ENCODE data around the gene ATP2B2.

ATP2B2 gene

DNA sequence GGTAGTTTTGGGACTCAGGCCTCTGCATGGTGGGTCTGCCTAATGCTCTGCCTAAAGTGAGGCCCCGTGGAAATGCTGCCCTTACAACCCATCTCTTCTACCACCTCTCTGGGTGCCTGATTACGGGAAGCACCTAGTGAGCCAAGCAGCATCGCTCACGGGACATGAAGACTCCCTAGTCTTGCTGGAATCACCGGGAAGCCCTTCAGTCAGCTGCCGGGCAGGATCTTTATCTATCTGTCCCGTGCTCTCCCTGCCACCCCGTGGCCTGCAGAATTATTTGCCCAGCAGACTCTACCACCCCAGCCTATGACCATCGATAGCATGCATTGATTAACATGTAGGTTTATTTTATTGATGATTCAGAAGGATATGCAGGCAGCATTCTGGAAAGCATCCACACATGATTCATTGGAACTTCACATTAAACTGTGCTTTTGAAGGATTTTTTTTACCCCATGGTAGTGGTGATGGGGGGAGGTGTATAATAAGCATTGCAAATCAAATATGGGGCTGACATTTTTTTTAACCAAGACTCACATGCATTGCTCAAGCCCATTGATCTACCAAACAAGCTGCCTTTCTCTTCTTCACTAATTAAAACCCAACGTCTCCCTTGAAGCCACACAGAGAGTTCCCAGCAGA lies 63.1 kb downstream of the ATP2B2 start:
- Histone ChIP-seq H3K36me3 (ENCODE audit: control insufficient read depth, insufficient read depth, low read length, severe bottlenecking) (no peaks in the 10 kb centered on the region), H3K9me3 (ENCODE audit: control insufficient read depth, low read length) (no peaks in the 10 kb centered on the region), H3K9ac (ENCODE audit: low read length) (no peak overlapping the region), H3K4me3 (ENCODE audit: low read length) (no peak overlapping the region), H3K4me1 (ENCODE audit: control insufficient read depth, insufficient read depth, low read length) (no peaks in the 10 kb centered on the region), H3K27me3 (replicated peaks; ENCODE audit: control insufficient read depth, insufficient read depth, low read length) (peaks cover 11% of the 10 kb centered on the region)
- peak; percentile 3 for DNase-seq (ENCODE audit: low read depth)

DNA sequence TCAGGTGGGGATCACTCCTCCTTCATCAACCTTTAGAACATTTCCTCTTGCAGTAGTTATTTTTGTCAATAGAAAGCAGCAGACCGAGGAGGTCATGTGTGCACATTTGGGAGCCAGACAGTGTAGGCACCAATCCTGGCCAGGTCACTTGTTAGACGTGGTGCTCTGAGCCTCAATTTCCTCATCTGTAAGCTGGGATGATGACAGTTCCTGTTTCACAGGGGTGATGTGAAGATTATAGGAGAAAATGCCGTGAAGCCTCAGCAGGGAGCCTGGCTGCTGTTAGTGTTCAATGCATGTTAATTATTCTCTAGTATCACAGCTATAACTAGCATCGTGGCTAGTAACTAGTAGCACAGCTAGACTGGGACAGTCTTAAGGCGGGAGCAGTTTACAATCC lies 64.7 kb downstream of the ATP2B2 start:
- H3K4me1 ChIP-seq (ENCODE audit: control insufficient read depth, insufficient read depth, low read length): no peaks in the 10 kb centered on the region
- H3K9ac ChIP-seq (ENCODE audit: low read length): no peak overlapping the region
- no peak overlapping the region for H3K4me3 ChIP-seq (ENCODE audit: low read length)
- H3K36me3 ChIP-seq (ENCODE audit: control insufficient read depth, insufficient read depth, low read length, severe bottlenecking): no peaks in the 10 kb centered on the region
- H3K27me3 ChIP-seq (replicated peaks; ENCODE audit: control insufficient read depth, insufficient read depth, low read length): peaks cover 6% of the 10 kb centered on the region
- H3K9me3 ChIP-seq (ENCODE audit: control insufficient read depth, low read length): no peaks in the 10 kb centered on the region
- no peak for DNase-seq (ENCODE audit: low read depth)

DNA sequence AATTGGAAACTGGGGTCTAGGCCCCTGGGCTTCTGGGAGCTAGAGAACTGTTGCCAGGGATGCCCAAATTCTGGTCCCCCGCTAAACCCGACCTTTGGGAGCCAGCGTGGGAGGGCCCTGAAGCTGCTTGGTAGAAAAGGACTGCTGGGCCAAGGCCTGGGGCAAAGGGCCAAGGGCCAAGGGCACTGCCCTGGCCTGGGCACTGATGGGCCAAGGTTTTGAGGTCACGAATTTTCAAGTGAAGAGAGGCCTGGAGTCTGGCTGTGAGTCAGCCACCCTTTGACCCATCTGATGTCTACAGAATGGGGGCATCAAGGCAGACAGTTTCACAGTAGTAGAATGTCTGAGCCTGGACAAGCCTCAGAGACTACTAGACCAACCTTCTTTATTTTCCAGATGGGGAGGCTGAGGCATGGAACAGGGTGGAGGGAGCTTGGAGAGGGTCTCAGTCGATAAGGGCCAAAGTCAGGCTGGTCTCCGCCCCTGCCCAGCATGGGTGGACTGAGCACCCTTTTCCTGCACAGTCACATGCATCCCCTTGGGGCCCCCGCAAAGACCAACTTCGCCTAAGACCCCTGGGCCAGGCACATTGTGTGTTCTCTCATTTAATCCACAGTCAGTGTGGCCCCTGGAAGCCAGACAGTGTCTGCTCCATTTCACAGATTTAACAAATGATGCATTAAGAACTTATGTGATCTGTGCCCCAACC lies 66.3 kb downstream of the ATP2B2 start:
- no peak for DNase-seq (ENCODE audit: low read depth)
- no peaks in the 10 kb centered on the region for H3K36me3 ChIP-seq (ENCODE audit: control insufficient read depth, insufficient read depth, low read length, severe bottlenecking)

DNA sequence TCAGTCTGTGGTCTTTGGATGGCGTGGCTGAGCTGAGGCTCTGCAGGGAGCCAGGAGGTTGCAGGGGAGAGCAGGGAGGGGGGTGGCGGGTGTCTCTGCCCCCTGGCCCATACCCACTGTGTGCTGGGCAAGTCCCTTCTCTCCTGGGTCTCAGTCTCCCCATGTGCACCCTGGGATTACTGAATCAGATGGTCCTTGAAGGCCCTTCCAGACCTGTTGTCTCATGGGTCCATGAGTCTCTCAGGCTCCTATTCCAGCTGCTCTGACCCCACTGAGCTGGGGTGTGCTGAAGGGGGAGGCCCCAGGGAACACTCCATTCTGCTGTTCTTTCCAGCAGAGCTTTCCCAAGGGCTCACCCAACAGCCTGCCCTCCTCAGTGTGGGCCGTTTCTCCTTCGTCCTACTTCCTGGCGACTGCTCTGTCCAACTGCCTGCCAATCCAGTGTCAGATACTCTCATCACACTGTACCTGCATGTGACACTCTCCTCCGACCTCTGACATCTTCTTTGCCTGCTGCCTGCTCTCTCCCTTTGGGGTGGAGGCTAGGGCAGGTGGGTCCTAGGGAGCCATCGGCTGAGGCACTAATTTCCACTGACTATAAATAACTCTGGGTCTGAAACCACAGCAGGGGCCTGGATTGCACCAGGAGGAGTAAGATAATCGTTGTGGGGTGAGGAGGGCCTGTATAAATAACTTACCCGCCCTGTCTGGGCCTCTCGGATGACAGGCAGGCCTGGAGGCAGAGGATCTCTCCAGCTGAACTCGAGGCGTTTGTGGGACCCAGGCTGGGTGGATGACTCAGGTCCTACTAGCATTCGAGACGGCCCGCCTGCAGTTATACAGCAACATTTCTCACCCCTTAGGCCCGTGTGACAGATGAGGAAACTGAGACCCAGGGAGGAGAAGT lies 67.1 kb downstream of the ATP2B2 start:
- Histone ChIP-seq H3K9me3 (ENCODE audit: control insufficient read depth, low read length) (no peaks in the 10 kb centered on the region), H3K27me3 (replicated peaks; ENCODE audit: control insufficient read depth, insufficient read depth, low read length) (no peaks in the 10 kb centered on the region), H3K4me1 (ENCODE audit: control insufficient read depth, insufficient read depth, low read length) (no peaks in the 10 kb centered on the region), H3K4me3 (ENCODE audit: low read length) (no peak overlapping the region), H3K36me3 (ENCODE audit: control insufficient read depth, insufficient read depth, low read length, severe bottlenecking) (no peaks in the 10 kb centered on the region), H3K9ac (ENCODE audit: low read length) (no peak overlapping the region)
- peak; percentile 48 for DNase-seq (ENCODE audit: low read depth)

More for the DNA sequence above, 66.3 kb downstream of the ATP2B2 start:
- H3K9me3 ChIP-seq (ENCODE audit: control insufficient read depth, low read length): no peaks in the 10 kb centered on the region
- no peak overlapping the region for H3K4me3 ChIP-seq (ENCODE audit: low read length)
- H3K9ac ChIP-seq (ENCODE audit: low read length): no peak overlapping the region
- no peaks in the 10 kb centered on the region for H3K4me1 ChIP-seq (ENCODE audit: control insufficient read depth, insufficient read depth, low read length)
- no peaks in the 10 kb centered on the region for H3K27me3 ChIP-seq (replicated peaks; ENCODE audit: control insufficient read depth, insufficient read depth, low read length)

DNA sequence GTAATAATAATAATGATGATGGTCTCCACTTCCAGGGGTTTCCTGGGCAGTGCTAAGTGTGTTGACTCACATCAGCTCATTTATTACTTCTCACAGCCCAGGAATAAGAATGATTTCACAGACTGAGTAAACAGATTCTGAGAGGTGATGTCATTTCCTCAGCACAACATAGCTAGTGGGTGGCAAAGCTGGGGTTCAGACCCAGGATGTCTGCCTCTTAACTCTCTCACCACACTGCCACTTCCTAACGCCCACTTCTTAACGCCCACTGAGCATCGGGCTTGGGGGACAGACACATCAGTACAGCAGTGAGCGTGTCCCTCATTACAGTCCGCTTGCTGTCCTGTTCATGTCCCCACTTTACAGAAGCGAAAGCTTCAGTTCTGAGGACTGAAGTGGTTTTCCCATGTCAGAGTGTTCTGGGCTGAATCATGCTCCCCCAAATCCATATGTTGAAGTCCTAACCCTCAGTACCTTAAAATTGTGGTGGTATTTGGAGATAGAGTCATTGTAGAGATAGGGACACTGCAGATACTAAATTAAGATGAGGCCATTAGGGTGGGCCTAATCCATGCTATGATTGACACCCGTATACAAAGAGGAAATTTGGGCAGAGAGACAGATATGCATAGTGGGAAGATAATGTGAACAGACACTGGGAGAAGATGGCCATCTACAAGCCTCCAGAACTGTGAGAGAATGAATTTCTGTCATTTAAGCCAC lies 68.0 kb downstream of the ATP2B2 start:
- H3K4me3 ChIP-seq (ENCODE audit: low read length): no peak overlapping the region
- H3K9me3 ChIP-seq (ENCODE audit: control insufficient read depth, low read length): no peaks in the 10 kb centered on the region
- H3K4me1 ChIP-seq (ENCODE audit: control insufficient read depth, insufficient read depth, low read length): no peaks in the 10 kb centered on the region
- H3K36me3 ChIP-seq (ENCODE audit: control insufficient read depth, insufficient read depth, low read length, severe bottlenecking): no peaks in the 10 kb centered on the region
- DNase-seq (ENCODE audit: low read depth): peak; percentile 14
- no peak overlapping the region for H3K9ac ChIP-seq (ENCODE audit: low read length)
- no peaks in the 10 kb centered on the region for H3K27me3 ChIP-seq (replicated peaks; ENCODE audit: control insufficient read depth, insufficient read depth, low read length)

DNA sequence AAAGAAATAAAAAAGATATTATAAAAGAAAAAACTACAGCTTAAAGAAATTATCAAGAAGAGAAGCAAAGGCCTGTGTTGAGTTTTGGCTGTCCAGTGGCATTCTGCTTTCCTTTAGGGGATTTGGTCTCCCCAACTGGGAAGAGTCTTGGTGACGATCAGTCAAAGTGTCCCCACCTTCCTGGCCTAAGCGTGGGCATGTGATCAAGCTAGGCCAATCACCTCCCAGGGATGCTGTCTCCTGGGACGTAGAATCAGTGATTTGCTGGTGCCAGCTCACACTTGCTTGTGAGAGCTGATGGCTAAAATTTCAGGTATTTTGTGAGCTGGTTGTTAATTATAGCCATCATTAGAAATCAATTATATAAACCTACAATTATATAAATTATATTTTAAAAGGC lies 69.5 kb downstream of the ATP2B2 start:
- no peak for DNase-seq (ENCODE audit: low read depth)
- no peak overlapping the region for H3K9ac ChIP-seq (ENCODE audit: low read length)
- no peaks in the 10 kb centered on the region for H3K36me3 ChIP-seq (ENCODE audit: control insufficient read depth, insufficient read depth, low read length, severe bottlenecking)
- H3K4me1 ChIP-seq (ENCODE audit: control insufficient read depth, insufficient read depth, low read length): no peaks in the 10 kb centered on the region
- H3K4me3 ChIP-seq (ENCODE audit: low read length): no peak overlapping the region
- no peaks in the 10 kb centered on the region for H3K27me3 ChIP-seq (replicated peaks; ENCODE audit: control insufficient read depth, insufficient read depth, low read length)
- H3K9me3 ChIP-seq (ENCODE audit: control insufficient read depth, low read length): no peaks in the 10 kb centered on the region

DNA sequence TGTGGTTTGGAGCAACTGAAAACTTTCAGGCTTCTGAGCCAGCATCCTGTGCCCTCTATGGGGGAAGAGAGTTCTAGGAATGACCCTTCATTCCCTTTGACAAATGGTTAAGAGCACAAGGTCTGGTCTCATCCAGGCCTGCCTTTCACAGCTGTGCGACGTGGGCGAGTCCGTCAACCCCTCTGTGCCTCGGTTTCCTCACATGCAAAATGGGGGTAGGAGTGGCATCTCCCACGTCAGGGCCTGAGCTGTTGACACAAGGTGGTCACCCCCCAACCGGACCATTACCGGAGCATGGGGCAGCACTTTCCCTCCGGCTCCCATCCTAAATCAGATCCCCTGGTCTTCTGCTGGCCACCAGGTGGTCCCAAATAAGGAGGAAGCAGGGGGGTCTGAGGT lies 70.4 kb downstream of the ATP2B2 start:
- H3K4me3 ChIP-seq (ENCODE audit: low read length): no peak overlapping the region
- DNase-seq (ENCODE audit: low read depth): no peak
- no peaks in the 10 kb centered on the region for H3K4me1 ChIP-seq (ENCODE audit: control insufficient read depth, insufficient read depth, low read length)
- no peaks in the 10 kb centered on the region for H3K9me3 ChIP-seq (ENCODE audit: control insufficient read depth, low read length)
- no peak overlapping the region for H3K9ac ChIP-seq (ENCODE audit: low read length)
- peaks cover under 1% of the 10 kb centered on the region for H3K27me3 ChIP-seq (replicated peaks; ENCODE audit: control insufficient read depth, insufficient read depth, low read length)
- no peaks in the 10 kb centered on the region for H3K36me3 ChIP-seq (ENCODE audit: control insufficient read depth, insufficient read depth, low read length, severe bottlenecking)

DNA sequence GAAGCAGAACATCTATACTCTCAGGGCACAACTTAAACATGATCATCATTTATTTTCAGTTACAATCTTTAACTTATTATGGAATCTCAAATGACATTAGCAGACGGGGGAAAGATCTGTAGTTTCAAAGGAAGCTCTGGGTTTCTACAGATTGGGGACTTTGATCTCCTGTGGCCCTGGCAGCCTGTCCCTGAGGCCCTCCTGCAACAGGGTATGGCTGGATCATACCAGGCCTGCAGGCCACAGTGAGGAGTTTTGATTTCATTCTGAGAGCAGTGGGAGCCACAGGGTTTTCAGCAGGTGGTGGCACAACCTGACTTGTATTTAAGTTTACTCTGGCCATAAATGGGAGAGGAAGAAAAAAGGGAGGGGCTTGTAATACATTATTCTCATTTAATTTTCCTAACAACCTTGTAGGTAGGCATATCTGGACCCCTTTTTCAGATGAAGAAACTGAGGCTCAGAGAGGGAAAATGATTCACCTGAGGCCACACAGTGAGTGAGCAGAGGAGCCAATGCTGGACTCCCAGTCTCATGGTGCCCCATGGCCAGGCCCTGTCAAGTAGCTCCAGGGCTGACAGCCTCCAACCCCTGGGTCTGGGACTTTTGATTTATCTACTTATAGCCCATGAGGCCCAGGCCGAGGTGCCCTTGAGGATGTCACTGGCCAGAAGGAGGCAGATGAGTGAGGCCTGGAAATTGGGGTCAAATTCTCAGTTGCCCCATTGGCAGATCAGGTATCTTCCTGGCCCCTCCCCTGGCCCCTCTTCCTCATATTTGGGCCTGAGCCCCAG lies 71.0 kb downstream of the ATP2B2 start:
- H3K36me3 ChIP-seq (ENCODE audit: control insufficient read depth, insufficient read depth, low read length, severe bottlenecking): no peaks in the 10 kb centered on the region
- H3K4me3 ChIP-seq (ENCODE audit: low read length): no peak overlapping the region
- H3K27me3 ChIP-seq (replicated peaks; ENCODE audit: control insufficient read depth, insufficient read depth, low read length): peaks cover 7% of the 10 kb centered on the region
- H3K4me1 ChIP-seq (ENCODE audit: control insufficient read depth, insufficient read depth, low read length): no peaks in the 10 kb centered on the region
- H3K9ac ChIP-seq (ENCODE audit: low read length): no peak overlapping the region
- H3K9me3 ChIP-seq (ENCODE audit: control insufficient read depth, low read length): no peaks in the 10 kb centered on the region
- no peak for DNase-seq (ENCODE audit: low read depth)

DNA sequence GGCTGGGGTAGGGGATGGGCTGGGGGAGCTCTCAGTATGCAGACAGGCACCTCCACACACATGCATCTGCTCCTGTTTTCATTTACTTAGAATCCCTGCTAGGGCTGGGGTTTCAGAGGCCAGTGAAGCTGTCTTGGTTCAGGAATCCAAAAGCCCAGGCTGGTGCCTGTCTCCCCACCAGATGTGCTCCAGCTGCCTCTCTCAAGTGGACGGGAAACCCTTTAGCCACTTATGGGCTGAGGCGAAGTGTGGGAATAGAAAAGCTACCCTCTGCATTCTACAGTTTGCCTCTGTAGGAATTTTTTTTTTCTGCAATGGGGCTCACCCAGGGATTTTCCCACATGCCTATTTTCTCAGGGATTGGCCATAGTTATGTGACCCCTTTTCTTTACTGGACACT lies 72.5 kb downstream of the ATP2B2 start:
- Histone ChIP-seq H3K4me3 (ENCODE audit: low read length) (no peak overlapping the region), H3K27me3 (replicated peaks; ENCODE audit: control insufficient read depth, insufficient read depth, low read length) (peaks cover 16% of the 10 kb centered on the region), H3K9ac (ENCODE audit: low read length) (no peak overlapping the region), H3K9me3 (ENCODE audit: control insufficient read depth, low read length) (no peaks in the 10 kb centered on the region), H3K4me1 (ENCODE audit: control insufficient read depth, insufficient read depth, low read length) (no peaks in the 10 kb centered on the region), H3K36me3 (ENCODE audit: control insufficient read depth, insufficient read depth, low read length, severe bottlenecking) (no peaks in the 10 kb centered on the region)
- DNase-seq (ENCODE audit: low read depth): no peak

DNA sequence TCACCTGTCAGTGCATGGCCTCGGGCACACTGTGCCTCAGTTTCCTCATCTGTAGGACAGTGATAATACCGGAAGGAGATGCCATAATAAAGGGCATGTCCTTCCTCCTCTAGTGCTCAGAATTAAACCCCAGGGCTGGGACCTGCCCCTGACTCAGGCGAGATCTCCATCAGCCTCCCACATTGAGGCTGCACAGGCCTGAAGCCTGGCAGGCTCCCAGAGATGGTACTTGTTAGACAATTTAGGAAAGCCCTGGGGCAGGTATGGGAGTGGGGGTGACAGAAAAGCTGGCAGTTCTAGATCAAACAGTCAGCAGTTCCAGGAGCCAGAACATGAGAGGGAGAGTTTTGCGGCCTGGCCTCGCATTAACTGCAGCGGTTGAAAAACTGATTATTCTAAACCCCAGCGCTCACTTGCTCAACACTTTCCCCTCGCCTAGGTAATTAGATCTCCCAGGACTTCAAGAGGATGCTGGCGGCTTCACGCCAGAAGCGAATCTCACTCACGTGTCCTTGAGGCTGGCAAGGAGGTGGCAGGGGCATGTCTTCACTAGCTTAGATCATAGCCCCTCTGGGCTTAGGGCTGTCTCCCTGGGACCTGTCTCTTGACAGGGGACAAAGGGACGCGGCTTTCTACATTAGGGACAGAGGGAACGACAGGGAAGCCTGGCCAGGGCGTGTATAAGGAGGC lies 73.1 kb downstream of the ATP2B2 start:
- no peaks in the 10 kb centered on the region for H3K36me3 ChIP-seq (ENCODE audit: control insufficient read depth, insufficient read depth, low read length, severe bottlenecking)
- peaks cover 16% of the 10 kb centered on the region for H3K27me3 ChIP-seq (replicated peaks; ENCODE audit: control insufficient read depth, insufficient read depth, low read length)
- H3K4me3 ChIP-seq (ENCODE audit: low read length): no peak overlapping the region
- H3K9ac ChIP-seq (ENCODE audit: low read length): no peak overlapping the region
- no peaks in the 10 kb centered on the region for H3K9me3 ChIP-seq (ENCODE audit: control insufficient read depth, low read length)
- no peaks in the 10 kb centered on the region for H3K4me1 ChIP-seq (ENCODE audit: control insufficient read depth, insufficient read depth, low read length)
- no peak for DNase-seq (ENCODE audit: low read depth)

Measured in adipocyte (in vitro differentiated cells).